ENCODE data around the gene SDK1. TPM values are rescaled to one million over a fixed set of nuclear protein-coding genes. Genes with fewer than 3 reads are reported as not detected.

SDK1 gene
- total and polyA plus RNA-seq, 2 of the 8 experiments (the other 6 are each of a cell fraction or from before 2014, with no cell fraction given): 3.3 to 7.2 TPM

GRCh38 chr7:3416453-3416852, 115.4 kb downstream of the SDK1 start (continued):
- TF ChIP-seq CHD7 (IDR thresholded peaks at IDR 0.05; ENCODE audit: insufficient replicate concordance, low read length): no peak
- no peak for TF ChIP-seq RFX5 (IDR thresholded peaks at IDR 0.05; ENCODE audit: borderline replicate concordance, low read depth, low read length)
- no peak for TF ChIP-seq RAD21 (IDR thresholded peaks at IDR 0.05 in 1 of 2, conservative IDR thresholded peaks at IDR 0.05 in 1 of 2; ENCODE audit: low read depth in 2 of 2, low read length in 2 of 2)
- TF ChIP-seq SIRT6 (IDR thresholded peaks at IDR 0.05; ENCODE audit: low read length): no peak
